ENCODE results near the gene CNGB1.
"Not testable (repeated sequence)": the region's sequence is repeated elsewhere in the genome, so short reads cannot be mapped to it uniquely, and the experiment has no call there.

The CNGB1 gene

DNA sequence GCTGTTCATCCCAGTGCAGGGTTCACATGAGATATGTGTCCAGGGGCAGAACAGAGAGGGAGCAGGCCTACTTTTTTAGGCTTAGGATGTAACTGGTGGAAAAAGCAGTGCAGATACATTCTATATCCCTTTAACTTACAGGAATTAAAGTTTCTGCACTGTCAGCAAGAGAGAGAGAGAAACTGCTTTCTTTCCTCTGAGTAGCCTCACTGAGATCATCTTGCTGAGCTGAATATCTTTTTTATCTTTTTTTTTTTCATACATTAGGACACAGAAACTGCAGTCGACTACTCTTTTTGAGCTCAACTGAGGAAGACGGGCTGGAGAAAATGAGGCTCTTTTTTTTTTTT, 50.1 kb downstream of the CNGB1 start:
- ChIA-PET POLR2A (interaction anchor here (0.6 kb wide), 1 partner anchor 92 kb away, joined by 7 read pairs; no protein-coding TSS in a partner anchor), CTCF (interaction anchor here (0.6 to 1.2 kb wide), 3 partner anchors 14 to 101 kb away, joined by 3 to 4 read pairs (median 3); no protein-coding TSS in a partner anchor)
- TF ChIP-seq, protein P1, sequence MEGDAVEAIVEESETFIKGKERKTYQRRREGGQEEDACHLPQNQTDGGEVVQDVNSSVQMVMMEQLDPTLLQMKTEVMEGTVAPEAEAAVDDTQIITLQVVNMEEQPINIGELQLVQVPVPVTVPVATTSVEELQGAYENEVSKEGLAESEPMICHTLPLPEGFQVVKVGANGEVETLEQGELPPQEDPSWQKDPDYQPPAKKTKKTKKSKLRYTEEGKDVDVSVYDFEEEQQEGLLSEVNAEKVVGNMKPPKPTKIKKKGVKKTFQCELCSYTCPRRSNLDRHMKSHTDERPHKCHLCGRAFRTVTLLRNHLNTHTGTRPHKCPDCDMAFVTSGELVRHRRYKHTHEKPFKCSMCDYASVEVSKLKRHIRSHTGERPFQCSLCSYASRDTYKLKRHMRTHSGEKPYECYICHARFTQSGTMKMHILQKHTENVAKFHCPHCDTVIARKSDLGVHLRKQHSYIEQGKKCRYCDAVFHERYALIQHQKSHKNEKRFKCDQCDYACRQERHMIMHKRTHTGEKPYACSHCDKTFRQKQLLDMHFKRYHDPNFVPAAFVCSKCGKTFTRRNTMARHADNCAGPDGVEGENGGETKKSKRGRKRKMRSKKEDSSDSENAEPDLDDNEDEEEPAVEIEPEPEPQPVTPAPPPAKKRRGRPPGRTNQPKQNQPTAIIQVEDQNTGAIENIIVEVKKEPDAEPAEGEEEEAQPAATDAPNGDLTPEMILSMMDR (IDR thresholded peaks at IDR 0.05; ENCODE audit: insufficient read depth, low read length, missing control alignments), result no peak
- no peak for DNase-seq (ENCODE audit: low read depth, low spot score)
- H3K4me3 ChIP-seq (ENCODE audit: low read depth, low read length), result no peak overlapping the region

DNA sequence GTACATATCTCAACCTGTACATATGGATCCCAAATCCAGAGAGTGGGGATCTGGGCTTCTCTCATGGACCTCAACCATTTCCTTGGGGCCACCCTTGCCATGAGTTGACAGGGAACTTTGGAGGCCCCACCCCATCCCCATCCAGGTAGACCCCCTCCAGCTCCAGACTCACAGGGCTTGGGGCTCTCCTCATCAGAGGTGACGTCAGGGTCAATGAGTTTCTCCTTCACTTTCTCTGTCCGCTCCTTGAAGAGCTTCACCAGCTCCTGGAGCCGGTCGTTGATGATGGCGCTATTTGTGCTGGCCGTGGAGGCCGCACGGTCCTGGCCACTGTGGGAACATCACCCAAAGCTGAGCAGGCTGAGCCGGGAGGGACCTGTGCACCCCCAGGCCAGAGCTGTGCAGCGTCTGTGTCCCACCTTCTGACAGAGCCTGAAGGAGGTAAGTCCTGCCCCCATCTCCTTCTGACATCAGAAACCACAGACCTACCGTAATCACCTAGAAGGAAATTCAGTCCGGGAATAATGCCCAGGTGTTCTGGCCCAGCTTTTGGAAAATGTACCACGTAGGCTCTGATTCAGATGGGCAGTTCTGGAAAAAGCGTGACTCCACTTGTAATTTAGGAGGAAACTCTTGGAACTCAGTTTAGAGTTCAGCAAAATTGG, 50.6 kb downstream of the CNGB1 start:
- CTCF ChIA-PET, result interaction anchor here (0.6 to 0.9 kb wide), 2 partner anchors 20 to 101 kb away, joined by 3 read pairs; no protein-coding TSS in a partner anchor
- TF ChIP-seq, protein P1 (IDR thresholded peaks at IDR 0.05; ENCODE audit: insufficient read depth, low read length, missing control alignments), result no peak
- POLR2A ChIA-PET, result interaction anchor here (0.6 kb wide), 1 partner anchor 93 kb away, joined by 7 read pairs; no protein-coding TSS in a partner anchor
- no peak for DNase-seq (ENCODE audit: low read depth, low spot score)
- no peak overlapping the region for H3K4me3 ChIP-seq (ENCODE audit: low read depth, low read length)

DNA sequence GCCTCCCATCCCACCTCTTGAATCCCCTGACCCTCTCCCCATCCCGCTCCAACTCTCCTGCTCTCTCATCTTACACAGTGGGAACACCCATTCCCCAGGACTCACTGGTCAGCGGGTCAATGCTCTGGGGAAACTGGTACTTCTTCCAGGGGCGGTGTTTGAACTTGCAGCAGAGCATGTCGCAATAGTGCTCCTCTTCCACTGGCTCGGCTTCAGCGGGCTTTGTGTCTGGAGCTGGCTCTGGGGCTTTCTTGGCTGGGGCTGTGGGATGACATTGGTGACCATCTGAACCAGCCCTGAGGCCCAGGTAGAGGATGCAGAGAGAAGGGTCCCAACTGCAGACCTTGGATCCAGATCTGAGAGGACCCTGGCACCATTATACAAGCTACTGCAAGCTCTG, 51.9 kb downstream of the CNGB1 start:
- ChIA-PET CTCF (interaction anchor here (1.2 kb wide), 1 partner anchor 12 kb away, joined by 3 read pairs; no protein-coding TSS in a partner anchor), POLR2A (no interaction called here)
- no peak for DNase-seq (ENCODE audit: low read depth, low spot score)
- TF ChIP-seq, protein P1 (IDR thresholded peaks at IDR 0.05; ENCODE audit: insufficient read depth, low read length, missing control alignments), result no peak
- H3K4me3 ChIP-seq (ENCODE audit: low read depth, low read length), result no peak overlapping the region

DNA sequence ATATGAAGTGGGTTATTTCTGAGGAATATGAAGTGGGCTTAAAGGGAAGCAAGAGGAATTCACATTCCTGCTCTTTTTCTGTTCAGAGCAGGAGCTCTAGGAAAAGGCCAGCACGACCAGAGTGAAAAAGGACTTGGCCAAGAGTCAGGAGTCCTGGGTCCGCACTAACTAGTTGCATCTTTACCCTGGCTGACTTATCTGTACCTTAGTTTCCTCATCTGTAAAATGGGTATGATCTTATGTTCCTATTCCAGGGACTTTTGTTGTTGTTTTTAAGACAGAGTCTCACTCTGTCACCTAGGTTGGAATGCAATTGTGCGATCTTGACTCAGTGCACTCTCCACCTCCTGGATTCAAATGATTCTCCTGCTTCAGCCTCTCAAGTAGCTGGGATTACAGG, 52.5 kb downstream of the CNGB1 start:
- ChIA-PET POLR2A (no interaction called here), CTCF (interaction anchor here (1.2 kb wide), 1 partner anchor 12 kb away, joined by 3 read pairs; no protein-coding TSS in a partner anchor)
- no peak overlapping the region for H3K4me3 ChIP-seq (ENCODE audit: low read depth, low read length)
- no peak for DNase-seq (ENCODE audit: low read depth, low spot score)
- TF ChIP-seq, protein P1 (IDR thresholded peaks at IDR 0.05; ENCODE audit: insufficient read depth, low read length, missing control alignments), result no peak

DNA sequence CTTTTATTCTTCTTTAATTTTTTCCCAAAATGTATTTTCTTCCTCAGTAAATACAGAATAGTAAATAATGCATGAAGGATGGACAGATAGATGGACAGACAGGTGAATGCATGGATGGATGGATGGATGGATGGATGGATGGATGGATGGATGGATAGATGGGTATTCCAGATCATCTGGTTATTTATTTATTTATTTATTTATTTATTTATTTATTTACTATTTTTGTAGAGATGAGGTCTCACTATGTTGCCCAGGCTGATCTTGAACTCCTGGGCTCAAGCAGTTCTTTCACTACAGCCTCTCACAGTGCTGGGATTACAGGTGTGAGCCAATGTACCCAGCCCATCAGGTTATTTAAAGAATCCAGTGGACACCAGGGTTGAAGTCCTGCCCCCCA, 53.0 kb downstream of the CNGB1 start:
- POLR2A ChIA-PET; CTCF ChIA-PET; DNase-seq (ENCODE audit: low read depth, low spot score): not testable (repeated sequence)

DNA sequence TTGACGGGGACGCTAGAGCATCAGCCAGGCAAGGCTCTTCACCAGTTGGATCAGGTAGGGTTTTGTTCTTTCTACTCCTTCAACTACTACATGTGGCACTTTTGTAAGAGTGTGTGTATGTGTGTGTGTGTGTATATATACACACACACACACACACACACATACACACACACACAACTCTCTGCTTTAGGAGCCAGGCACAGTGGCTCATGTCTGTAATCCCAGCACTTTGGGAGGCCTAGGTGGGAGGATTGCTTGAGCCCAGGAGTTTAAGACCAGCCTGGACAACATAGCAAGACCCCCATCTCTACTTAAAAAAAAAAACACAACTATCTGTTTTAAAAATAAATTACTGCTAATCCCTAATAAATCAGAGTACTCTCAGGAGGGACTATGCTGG, 53.4 kb downstream of the CNGB1 start:
- POLR2A ChIA-PET, result not testable (repeated sequence)

More for the DNA sequence above, 53.0 kb downstream of the CNGB1 start:
- H3K4me3 ChIP-seq (ENCODE audit: low read depth, low read length), result not testable (repeated sequence)

DNA sequence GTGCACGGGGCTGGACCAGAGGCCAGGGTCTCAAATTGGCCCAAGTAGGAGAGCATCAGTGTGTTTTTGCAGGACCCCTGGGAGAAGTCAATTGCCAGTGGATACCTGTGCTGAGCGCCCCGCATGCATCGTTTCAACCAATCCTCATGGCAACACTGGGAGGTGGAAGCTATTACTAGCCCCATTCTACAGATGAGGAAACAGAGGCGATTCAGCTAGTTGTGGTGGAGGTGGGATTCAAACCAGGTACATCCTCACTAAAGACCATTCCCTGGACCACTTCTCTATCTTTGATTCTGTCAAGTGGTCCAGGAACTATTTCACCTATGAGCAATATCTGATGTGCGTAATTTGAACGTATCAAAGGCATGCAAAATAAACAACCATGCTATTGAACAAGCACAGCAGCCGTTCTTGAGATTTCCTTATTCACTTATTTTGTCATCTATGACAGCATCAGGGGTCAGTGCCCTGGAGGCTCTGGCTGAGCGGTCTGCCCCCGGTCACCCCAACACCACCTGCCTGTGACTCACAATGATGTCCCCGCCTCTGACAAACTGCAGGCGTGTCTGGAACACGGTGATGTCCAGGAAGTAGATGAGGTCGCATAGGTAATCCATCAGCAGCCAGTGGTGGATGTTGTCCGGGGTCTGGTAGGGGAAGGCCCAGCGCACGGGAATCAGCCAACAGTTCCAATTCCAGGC, 54.0 kb downstream of the CNGB1 start:
- POLR2A ChIA-PET, result no interaction called here
- DNase-seq (ENCODE audit: low read depth, low spot score), result no peak
- CTCF ChIA-PET, result interaction anchor here (2.9 kb wide), 1 partner anchor 10 kb away, joined by 12 read pairs; no protein-coding TSS in a partner anchor
- TF ChIP-seq, protein P1 (IDR thresholded peaks at IDR 0.05; ENCODE audit: insufficient read depth, low read length, missing control alignments), result no peak
- no peak overlapping the region for H3K4me3 ChIP-seq (ENCODE audit: low read depth, low read length)

More for the DNA sequence above, 53.4 kb downstream of the CNGB1 start:
- CTCF ChIA-PET; DNase-seq (ENCODE audit: low read depth, low spot score); H3K4me3 ChIP-seq (ENCODE audit: low read depth, low read length): not testable (repeated sequence)

Data from AG04449 (cell line).